Skin of body (tissue), 2 donors: Measurements from ENCODE around the gene DOC2B. TPM values are rescaled to one million over a fixed set of nuclear protein-coding genes. Genes with fewer than 3 reads are reported as not detected.

Experiments
- DNase-seq: peaks from one replicate; lab custom pipeline; 2025; lab: John Stamatoyannopoulos, UW
- total RNA-seq: library from RNA; depleted of rRNA; stranded (reverse); fragments of >200 nt; gene quantifications from one replicate; pipeline ENCODE4 v1.2.3, GENCODE V29; 2014

The DOC2B gene
- total RNA-seq, 1 donor from 2014 or later: 4.4 TPM

DNA sequence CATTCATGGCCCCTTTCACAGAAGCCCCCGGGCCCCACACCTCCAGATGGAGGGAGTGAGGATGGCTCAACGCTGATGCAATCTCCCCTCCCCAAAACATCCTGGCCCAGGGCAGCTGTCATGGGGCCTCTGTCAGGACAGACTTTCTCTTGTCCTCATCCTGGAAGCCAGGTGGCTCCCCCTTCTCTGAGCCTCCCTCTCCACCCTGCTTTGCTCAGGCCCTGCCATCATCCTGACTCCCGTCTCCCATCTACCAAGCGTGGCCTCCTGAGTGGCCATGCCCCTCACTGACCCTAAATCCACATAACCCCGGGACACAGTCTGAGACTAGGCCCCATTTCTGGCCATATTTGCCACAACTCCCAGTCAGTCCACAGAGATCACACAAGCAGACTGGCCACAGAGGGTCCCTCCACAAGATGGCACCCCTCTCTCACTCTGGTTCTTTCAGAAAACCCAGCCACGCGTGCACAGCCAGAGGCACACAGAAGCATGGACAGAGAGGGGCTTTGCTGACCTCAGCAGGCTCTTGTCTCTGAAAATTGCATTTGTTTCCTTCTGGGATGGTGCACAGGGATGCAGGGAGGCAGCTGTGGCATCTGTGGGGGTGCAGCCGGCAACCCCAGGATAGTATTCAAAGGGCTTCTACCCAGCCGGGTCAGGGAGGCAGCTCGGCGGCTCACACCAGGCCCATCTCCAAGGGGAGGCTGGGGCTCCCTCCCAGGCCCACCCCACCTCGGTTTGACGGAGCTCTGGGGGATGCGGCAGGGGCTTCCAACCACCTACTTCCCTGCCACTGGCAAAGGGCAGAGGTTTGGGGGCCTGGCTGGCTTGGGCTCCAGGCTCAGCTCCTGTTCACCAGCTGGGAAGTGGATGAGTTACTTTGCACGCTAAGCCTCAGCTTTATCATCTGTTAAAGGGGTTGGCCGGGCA, 16.9 kb downstream of the DOC2B start:
- DNase-seq: peak; percentile 45

DNA sequence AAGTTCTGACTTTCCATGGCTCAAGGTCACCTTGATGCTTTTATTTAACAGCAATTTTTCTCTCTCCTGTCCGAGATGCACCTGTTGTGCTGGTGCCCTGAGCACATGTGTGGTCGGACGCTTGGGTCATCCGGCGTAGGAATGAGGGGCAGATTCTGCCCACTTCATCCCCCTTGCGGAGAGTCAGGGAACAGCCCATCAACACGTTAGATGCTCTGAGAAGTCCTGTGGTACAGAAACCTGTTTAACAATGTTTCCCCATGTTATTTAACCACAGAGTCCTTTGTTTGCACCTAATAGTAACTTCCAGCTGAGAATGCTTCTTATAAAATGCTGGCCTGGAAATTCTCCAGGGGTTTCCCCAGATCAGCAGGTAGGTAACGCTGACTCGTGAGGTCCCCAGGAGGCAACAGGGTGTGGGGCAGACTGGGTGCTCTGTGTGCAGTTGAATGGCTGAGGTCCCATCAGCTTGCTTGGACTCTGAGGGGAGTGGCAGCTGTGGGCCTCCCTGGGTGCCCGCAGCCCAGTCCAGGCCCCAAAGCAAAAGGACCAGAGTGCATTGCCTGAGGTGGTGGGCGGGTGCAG, 17.8 kb downstream of the DOC2B start:
- no peak for DNase-seq

DNA sequence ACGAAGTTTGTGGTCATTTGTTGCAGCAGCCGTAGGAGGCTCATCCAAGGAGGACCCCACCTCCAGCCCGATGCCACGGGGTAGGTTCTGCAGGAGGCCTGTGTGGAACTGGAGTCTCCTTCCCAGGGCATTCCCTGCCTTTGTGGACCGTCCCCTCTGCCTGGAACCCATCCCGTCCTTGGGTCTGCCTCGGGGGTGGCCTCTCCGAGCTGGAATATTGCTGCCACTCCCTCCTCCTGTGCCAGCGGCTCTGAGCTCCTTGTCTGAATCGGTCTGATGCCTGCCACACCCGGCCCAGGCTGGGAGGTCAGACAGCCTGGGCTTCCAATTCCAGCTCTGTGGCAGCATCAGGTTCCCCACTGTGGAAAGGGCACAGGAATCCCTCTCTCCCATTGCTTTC, 18.8 kb downstream of the DOC2B start:
- DNase-seq: no peak

DNA sequence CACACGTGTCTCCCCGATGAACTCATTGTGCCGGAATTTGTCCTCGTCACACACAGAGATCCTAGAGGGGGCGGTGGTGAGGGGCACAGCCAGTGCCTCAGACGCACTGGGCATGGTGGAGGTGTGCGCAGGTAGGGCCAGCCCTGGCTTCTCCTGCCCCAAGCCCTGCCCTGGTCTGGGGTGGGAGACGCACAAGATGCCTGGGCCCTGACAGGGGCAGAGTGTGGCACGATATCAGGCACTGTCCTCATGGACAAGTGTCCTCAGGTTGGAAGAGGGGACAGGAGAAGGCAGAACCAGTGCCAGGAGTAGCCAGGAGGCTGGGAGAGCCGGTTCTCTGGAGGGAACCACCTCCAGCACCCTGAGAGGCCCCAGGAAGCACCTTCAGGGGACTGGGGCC, 20.0 kb downstream of the DOC2B start:
- DNase-seq: no peak

DNA sequence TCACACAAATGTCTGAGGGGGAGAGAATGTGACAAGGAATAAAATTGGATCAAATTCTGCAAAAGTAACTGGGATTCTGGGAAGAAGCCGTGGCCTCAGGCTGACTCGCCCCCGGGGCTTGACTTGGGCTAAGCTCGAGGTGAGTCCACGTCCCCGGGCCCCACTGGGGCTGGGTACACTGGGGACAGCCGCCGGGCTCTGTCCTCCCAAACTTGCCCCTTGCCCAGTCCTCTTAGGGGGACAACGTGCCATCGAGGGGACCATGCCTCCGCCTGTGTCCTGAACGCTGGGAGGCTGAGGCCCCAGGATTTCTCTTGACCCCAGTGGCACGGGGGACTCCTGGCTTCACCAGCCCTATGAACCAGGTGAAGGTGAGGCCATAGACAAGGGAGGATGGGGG, 21.1 kb downstream of the DOC2B start:
- no peak for DNase-seq

DNA sequence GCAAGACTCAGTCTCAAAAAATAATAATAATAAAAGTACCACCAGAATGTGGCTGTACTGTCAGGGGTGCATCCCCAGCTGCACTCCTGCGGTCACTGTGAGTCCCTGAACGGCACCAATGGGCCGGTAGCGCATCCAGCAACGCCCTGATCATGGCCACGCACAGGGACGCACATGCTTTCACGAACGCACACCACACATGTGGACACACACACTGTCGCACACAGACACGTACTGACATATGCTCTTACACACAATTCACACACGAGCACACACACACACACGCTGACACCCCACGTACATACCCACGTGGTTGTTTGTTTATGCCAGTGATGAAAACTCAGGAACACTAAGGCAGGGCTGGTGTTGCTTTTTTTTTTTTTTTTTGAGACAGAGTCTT, 21.8 kb downstream of the DOC2B start:
- no peak for DNase-seq

DNA sequence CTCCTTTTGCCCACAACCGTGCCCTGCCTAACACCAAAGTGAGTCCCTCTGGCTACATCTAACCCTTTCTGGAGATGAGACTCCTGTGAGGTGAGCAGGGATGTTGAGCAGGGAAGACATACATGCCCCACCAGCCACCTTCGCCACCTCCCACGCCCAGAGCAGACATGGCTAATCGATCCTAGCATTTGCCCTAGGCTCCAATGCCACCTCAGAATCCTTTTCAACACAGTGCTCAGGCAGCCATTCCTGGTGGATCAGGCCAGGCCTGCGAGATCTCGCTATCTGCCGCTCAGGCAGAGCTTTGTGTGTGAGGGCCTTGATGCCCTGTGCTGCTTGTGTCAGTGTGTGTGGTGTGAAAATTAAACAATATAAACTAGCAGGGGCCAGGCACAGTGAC, 23.1 kb downstream of the DOC2B start:
- no peak for DNase-seq

DNA sequence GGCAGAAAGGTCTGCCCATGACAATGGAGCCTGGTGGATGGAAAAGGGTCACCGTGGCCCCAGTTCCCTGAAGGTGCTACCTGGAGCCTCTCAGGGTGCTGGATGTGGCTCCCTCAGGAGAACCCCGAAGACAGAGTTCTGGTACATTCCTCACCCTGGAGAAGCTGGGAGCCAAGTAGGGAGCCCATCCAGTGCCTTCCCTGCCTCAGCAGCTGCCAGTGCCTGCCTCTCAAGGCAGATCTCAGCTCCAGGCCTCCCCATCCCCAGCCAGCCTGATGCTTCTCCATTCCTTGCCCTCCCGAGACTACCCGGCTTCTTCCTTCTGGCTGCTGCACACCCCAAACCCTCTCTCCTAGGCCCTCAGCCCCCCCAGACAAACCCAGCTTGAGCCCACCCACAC, 23.5 kb downstream of the DOC2B start:
- no peak for DNase-seq

DNA sequence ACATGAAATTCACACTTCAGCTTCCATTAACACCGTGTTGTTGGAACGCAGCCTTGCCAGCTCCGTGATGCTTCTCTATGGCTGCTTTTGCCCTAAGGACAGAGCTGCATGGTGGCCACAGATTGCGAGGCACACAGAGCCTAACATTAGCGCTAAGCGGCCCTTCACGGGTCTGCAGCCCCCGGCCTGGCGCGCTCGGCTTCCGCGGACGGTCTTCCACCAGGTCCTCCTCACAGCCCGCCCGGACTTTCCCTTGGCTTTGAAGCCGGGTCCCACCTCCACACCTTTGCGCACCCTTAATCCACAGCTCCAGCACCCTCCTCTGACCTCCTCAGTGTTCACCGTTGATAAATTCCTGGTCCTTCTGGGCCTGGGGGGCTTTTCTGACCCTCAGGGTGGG, 24.5 kb downstream of the DOC2B start:
- no peak for DNase-seq

DNA sequence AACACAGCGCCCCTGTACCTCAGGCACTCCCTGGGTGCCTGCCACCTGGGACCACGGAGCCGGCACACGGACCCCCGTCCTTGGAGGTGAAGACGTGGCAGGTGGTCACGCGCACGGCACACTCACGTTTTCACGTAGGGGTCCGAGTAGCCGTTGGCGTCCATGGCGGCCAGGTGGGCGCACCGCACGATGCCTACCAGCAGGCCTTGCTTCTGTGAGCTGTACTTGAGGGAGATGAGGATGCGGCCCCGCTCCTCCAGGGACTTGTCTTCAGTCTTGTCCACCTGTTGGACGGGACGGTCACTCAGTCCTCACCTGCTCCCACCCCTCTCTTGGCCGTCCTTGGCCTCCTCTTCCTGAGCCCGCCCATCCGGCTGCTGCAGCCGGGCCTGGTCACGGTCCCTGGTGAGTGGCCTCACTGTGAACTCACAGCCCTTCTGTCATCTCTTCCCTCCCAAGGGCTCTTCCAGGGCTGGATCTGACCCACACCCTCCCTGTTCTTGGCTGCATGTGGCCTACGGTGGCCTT, 25.3 kb downstream of the DOC2B start:
- no peak for DNase-seq

DNA sequence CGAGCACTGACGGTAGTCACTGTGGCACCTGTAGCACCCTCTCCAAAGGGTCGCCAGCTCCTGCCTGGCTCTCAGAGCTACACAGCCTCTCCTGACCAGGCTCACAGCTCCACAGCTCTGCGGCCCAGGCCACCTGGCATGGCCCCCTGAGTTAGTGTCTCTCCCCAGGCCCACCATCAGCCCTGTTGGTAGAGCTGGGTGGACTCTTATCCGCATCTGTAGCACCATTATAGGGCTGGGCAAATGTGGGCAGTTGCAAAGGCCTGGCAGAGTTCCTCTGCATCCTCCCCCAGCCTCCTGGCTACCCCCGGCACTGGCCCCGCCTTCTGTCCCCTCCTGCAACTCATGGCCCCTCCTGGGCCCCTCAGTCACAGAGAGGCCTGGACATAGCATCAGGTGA, 25.9 kb downstream of the DOC2B start:
- no peak for DNase-seq

DNA sequence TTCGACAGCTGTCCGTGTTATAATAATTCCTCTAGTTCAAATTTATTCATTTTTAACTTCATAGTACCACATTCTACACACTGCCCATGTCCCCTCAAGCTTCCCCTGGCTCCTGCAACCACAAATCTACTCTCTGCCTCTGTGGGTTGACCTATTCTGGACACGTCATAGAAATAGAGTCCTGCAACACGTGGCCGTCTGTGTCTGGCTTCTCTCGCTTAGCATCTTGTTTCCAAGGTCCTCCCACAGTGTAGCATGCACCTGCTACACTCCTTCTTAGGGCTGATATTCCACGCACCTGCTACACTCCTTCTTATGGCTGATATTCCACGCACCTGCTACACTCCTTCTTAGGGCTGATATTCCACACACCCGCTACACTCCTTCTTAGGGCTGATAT, 27.6 kb downstream of the DOC2B start:
- DNase-seq: no peak

DNA sequence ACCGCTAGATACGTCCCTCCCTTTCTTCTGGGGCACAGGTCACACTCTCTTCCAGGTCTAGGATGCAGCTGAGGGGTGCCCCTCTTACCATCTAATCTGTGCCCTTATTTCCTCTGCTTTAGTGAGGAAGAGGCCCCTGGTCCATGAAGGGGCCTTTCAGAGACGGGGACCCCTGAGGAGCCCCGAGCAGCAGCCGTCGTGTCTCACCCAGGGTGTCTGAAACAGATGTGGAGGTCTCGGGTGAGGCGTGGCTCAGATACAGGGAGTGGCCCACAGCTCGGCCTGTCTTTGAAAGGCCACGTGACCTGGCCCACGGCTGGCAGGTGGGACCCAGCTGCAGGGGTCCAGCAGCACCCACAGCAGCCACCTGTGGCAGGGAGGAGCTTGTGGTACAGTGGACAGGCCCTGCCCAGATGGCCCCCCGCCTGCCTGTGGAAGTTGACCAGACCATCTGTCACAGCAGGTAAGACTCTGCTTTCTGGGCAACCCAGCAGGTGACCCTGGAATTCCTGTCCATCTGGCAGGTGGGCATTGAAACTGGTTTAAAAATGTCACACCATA, 28.5 kb downstream of the DOC2B start:
- no peak for DNase-seq

DNA sequence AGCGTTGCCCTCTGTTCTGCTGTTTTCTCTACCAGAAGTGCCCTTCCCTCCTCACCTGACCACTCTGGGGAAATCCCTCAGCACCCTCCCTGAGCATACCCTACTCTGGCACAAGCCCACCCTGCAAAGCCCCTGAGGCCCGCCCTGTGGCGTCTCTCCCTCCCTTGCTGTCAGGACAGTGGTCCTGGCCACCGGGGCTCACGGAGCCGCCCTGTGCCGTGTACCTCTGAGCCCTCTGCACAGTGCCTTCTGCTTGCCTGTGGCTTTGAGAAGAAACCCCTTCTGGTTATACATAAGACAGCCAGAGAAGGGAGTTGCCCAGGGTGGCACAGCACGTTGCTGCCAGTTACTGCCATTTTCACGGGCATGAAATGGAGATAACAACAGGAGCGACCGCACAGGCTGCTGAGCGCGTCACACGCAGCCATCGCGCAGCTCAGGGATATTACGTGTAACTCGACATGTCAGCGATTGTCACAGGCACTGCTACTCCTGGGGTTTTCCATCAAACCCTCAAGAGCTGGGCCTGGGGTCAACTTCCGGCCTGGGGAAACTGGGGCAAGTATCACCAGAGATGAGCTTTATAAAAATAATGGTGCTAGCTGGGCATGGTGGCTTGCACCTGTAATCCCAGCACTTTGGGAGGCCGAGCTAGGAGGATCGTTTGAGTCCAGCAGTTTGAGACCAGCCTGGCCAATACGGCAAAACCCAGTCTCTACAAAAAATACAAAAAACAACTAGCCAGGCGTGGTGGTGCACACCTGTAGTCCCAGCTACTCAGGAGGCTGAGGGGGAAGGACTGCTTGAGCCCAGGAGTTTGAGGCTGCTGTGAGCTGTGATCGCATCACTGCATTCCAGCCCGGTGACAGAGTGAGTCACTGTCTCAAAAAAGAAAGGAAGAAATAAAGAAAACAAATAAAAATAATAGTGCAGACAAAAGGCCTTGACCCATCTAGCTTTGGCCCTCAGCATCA, 29.3 kb downstream of the DOC2B start:
- DNase-seq: no peak

DNA sequence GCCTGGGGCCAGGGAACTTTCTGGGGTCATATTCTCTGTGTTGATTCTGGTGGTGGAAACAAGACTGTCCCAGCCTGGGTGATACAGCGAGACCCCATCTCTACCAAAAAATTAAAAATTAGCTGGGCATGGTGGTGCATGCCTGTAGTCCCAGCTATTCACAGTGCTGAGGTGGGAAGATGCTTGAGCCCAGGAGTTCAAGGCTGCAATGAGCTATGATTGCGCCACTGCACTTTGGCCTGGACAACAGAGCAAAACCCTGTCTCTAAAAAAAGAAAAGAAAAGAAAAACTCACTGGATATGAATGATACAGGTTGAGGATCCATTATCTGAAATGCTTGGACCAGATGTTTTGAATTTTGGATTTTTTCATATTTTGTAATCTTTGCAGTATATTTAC, 30.4 kb downstream of the DOC2B start:
- DNase-seq: no peak

DNA sequence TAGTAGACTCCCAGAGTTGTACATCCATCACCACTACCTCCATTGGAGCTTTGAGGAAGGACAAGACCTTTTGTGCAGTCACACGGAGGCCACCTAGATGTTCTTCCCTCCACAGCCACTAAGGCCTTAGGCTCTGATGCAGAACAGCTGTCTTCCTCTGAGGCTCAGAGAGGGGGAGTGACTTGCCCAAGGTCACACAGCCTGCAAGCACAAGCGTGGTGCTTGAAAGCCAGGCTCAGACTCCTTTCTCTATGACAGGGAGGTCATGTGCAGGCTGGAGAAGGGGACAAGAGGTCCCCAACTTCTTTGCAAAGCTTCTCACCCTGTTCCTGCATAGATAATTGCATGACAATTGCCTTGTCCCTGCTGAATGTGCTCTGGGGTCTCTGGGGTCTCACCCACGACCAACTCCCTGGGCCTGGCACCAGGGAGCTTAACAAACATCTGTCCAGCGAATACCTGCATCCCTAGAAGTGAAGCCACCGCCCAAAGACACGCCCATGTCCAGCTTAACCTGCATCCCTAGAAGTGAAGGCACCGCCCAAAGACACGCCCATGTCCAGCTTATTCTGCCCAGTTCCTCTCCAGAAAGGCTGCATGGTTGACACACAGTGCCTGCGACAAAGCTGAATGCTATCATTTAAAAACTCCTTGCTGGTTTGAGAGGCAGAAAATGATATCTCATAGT, 31.4 kb downstream of the DOC2B start:
- no peak for DNase-seq

DNA sequence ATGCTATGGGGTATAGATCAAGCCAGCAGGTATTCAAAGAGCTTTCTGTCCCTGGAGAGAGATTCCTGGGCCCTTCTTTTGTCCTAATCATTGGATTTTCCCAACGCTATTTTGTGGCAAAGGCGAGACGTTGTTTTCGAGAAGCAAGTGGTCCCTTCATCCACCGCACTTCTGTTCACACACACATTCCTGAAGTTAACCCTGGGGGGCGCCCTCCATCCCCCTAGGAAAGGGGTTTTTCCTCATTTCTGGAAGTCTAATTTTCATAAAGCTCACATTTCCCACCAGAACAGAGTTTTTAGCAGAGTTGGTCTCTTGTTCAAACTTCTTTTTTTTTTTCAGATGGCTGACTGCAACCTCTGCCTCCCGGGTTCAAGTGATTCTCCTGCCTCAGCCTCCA, 32.2 kb downstream of the DOC2B start:
- no peak for DNase-seq

DNA sequence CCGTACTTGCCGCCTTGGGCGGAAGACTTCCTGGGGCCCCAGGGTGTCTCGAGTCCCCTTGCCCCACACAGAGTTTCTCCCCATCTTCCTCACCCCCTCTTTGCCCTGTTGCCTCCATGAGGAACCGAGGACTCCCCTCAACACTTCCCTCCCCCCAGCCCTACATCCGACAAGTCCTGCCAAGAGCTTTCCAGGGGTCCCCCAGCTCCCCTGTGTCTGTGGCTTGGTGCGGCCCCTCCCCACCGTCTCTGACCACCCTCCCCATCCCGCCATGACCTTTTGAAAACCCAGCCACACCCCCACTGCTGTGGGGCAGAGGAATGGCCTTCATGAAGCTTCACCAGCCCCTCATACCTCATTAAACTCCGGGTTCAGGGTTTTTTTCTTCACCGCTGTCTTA, 32.7 kb downstream of the DOC2B start:
- no peak for DNase-seq

DNA sequence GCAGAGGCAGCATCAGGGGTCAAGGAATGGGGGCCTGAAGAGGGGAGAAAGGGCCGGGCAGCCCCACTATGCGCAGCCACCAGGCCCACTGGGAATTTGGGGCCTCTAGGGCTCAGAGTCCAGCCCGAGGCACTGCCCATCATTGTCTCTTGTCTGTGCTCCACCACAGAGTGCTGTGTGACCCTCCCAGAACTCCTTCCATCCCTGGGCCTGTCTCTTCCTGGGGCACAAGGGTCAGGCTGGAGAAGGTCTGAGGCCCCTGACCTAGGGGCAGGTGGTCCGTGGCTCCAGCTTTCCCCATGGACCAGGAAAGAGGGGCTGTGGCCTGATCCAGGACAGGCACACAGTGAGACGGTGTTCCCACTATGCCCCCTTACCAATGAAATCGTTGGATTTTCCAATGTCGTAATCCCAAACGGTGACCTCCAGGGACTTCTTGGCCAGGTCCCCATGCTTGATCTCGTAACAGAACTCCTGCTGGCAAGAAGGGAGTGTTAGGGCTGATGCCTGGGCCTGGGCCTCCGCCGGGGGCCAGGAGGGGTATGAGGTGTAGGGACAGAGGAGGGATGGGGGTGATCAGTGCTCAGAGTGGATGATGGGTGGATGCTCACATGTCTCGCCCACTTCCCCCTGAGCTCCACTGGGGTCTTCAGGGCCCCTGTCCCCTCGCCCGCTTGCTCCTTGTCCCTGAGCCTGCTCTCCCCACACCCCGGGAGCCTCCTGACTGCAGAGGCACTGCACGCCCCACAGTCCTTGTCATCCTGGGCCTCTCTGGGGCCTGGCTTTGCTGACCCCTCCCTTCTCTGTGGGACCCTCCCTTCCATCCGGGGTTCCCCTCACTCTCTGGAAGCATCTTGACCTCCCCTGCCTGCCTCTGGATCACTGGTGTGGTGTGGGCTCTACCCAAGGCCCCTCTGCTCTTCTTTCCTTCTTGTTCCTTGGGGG, 33.4 kb downstream of the DOC2B start:
- DNase-seq: no peak
